HG03025 (cell line): ENCODE measurements around the gene S100PBP.

Experiments
- ATAC-seq: cut with Tn5 transposase; IDR thresholded peaks from one replicate; pipeline ENCODE4 v1.9.1; 2021; ENCODE audit warnings: mild to moderate bottlenecking, moderate library complexity; ENCODE audit not compliant: unreplicated experiment, low FRiP score

The S100PBP gene

GRCh38 chr1:32818804-32819541, 1.5 kb downstream of the S100PBP start:
- no peak for ATAC-seq

- ATAC-seq: no peak
Observed at GRCh38 chr1:32825181-32825580, 7.7 kb downstream of the S100PBP start.

- no peak for ATAC-seq
Observed at GRCh38 chr1:32828341-32828740, 10.9 kb downstream of the S100PBP start.

- no peak for ATAC-seq
Observed at GRCh38 chr1:32830092-32830852, 12.8 kb downstream of the S100PBP start.

GRCh38 chr1:32831878-32832277, 14.4 kb downstream of the S100PBP start:
- ATAC-seq: no peak

GRCh38 chr1:32848354-32849063, 31.1 kb downstream of the S100PBP start:
- ATAC-seq: no peak

GRCh38 chr1:32855861-32856617, 38.6 kb downstream of the S100PBP start:
- ATAC-seq: no peak

- ATAC-seq: no peak
Observed at GRCh38 chr1:32858136-32858535, 40.7 kb downstream of the S100PBP start.

- ATAC-seq: no peak
Observed at GRCh38 chr1:32858791-32859190, 41.3 kb downstream of the S100PBP start.

GRCh38 chr1:32859915-32860314, 42.5 kb downstream of the S100PBP start:
- no peak for ATAC-seq

GRCh38 chr1:32860566-32860965, 43.1 kb downstream of the S100PBP start:
- no peak for ATAC-seq

GRCh38 chr1:32861904-32862695, 44.6 kb downstream of the S100PBP start:
- no peak for ATAC-seq

- no peak for ATAC-seq
Observed at GRCh38 chr1:32863218-32863880, 45.9 kb downstream of the S100PBP start.

- ATAC-seq: no peak
Observed at GRCh38 chr1:32863881-32864245, 46.4 kb downstream of the S100PBP start.

GRCh38 chr1:32864375-32865019, 47.0 kb downstream of the S100PBP start:
- ATAC-seq: no peak

GRCh38 chr1:32865639-32866405, 48.4 kb downstream of the S100PBP start:
- ATAC-seq: no peak

GRCh38 chr1:32867151-32867550, 49.7 kb downstream of the S100PBP start:
- ATAC-seq: no peak

- no peak for ATAC-seq
Observed at GRCh38 chr1:32867671-32868070, 50.2 kb downstream of the S100PBP start.
